ENCODE results near the gene RELT. TPM values are rescaled to one million over a fixed set of nuclear protein-coding genes. Genes with fewer than 3 reads are reported as not detected.
A peak's percentile ranks its signal among the peaks of the same experiment; 100 is the strongest.
"Not testable (repeated sequence)": the region's sequence is repeated elsewhere in the genome, so short reads cannot be mapped to it uniquely, and the experiment has no call there.

The RELT gene
- total and polyA plus RNA-seq, 2 donors (not counting 1 experiment from before 2014, with no cell fraction given) = 0.33 to 0.70 TPM

DNA sequence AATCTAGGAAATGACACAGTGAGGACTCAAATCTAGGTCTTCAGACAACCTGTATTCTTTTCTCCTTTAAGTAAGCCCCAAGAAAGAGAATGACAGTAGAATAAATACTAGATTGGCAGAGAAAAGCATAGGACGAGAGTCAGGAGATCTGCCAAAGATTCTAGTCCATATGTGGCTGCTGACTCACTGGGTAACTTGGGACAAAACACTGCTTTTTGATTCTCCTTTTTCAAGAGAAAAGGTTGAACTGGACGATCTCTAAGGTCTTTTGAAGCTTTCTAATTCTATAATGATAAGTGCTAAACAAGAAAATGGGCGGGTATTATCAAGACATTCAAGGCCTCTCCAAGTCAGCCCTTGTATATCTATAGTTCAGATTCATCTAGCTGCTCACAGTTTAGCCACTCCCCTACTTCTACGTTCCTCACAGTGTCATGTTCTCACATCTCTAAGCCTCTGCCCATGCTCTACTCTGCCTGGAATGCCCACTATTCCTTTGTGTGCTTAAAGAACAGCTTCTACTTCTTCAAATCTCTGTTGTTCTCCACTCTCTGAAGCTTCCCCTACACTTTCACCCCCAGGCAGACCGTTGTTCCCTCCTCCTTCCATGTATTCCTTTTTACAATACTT lies 53.0 kb downstream of the RELT start:
- Histone ChIP-seq H3K4me1 (ENCODE audit: control insufficient read depth, extremely low read depth, insufficient read depth, low read length) (peaks cover 2% of the 10 kb centered on the region), H3K9me3 (ENCODE audit: control insufficient read depth, insufficient read depth, low read depth, low read length) (no peaks in the 10 kb centered on the region), H3K4me3 (replicated peaks in 1 of 4; ENCODE audit: control extremely low read depth in 1 of 4, insufficient read depth in 1 of 4, low read depth in 3 of 4, low read length in 4 of 4) (no peak overlapping the region), H3K9ac (ENCODE audit: insufficient read depth, low read length) (no peak overlapping the region), H3K79me2 (ENCODE audit: control insufficient read depth, insufficient read depth, low read length) (no peaks in the 10 kb centered on the region), H2AFZ (ENCODE audit: low read length) (no peak overlapping the region), H4K20me1 (ENCODE audit: control insufficient read depth, extremely low read depth, insufficient read depth, low read length) (no peaks in the 10 kb centered on the region), H3K27me3 (ENCODE audit: control insufficient read depth, insufficient read depth, low read length) (no peaks in the 10 kb centered on the region), H3K4me2 (ENCODE audit: extremely low read depth, insufficient read depth, low read length) (no peak overlapping the region), H3K36me3 (ENCODE audit: control insufficient read depth, insufficient read depth, low read length) (no peaks in the 10 kb centered on the region), H3K27ac (ENCODE audit: insufficient read depth, low read length) (no peak overlapping the region)
- TF ChIP-seq, protein P1, sequence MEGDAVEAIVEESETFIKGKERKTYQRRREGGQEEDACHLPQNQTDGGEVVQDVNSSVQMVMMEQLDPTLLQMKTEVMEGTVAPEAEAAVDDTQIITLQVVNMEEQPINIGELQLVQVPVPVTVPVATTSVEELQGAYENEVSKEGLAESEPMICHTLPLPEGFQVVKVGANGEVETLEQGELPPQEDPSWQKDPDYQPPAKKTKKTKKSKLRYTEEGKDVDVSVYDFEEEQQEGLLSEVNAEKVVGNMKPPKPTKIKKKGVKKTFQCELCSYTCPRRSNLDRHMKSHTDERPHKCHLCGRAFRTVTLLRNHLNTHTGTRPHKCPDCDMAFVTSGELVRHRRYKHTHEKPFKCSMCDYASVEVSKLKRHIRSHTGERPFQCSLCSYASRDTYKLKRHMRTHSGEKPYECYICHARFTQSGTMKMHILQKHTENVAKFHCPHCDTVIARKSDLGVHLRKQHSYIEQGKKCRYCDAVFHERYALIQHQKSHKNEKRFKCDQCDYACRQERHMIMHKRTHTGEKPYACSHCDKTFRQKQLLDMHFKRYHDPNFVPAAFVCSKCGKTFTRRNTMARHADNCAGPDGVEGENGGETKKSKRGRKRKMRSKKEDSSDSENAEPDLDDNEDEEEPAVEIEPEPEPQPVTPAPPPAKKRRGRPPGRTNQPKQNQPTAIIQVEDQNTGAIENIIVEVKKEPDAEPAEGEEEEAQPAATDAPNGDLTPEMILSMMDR (conservative IDR thresholded peaks at IDR 0.05 in 1 of 2, IDR thresholded peaks at IDR 0.05 in 1 of 2; ENCODE audit: low read depth in 1 of 2, low read length in 2 of 2) = no peak
- no peak for TF ChIP-seq EZH2 (IDR thresholded peaks at IDR 0.05; ENCODE audit: low read length, missing control alignments)
- DNase-seq (ENCODE audit: low read depth in 2 of 2) = peak; percentile 70 to 77

DNA sequence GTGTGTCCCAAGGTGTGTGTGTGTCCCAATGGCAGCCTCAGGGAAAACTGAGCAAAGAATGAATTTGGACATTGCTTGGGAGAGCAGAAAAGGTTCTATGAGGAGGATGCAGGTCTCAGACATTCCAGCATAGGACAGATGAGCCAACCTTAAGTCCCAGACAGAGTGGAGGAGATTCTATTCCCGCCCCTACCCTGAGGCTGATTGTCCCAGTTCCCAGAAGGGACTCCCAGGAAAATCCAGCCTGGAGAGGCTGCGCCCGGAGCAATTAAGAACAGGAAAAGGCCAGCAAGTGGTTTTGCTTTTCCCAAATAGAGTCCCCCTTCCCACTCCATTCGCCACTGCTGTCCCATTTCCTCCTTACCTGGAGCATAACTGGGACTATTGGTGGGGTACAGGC lies 54.1 kb downstream of the RELT start:
- H3K9ac ChIP-seq (ENCODE audit: insufficient read depth, low read length) = no peak overlapping the region
- H3K27me3 ChIP-seq (ENCODE audit: control insufficient read depth, insufficient read depth, low read length) = no peaks in the 10 kb centered on the region
- H2AFZ ChIP-seq (ENCODE audit: low read length) = no peak overlapping the region
- H4K20me1 ChIP-seq (ENCODE audit: control insufficient read depth, extremely low read depth, insufficient read depth, low read length) = no peaks in the 10 kb centered on the region
- H3K36me3 ChIP-seq (ENCODE audit: control insufficient read depth, insufficient read depth, low read length) = no peaks in the 10 kb centered on the region
- H3K9me3 ChIP-seq (ENCODE audit: control insufficient read depth, insufficient read depth, low read depth, low read length) = no peaks in the 10 kb centered on the region
- H3K4me3 ChIP-seq (replicated peaks in 1 of 4; ENCODE audit: control extremely low read depth in 1 of 4, insufficient read depth in 1 of 4, low read depth in 3 of 4, low read length in 4 of 4) = no peak overlapping the region
- DNase-seq (ENCODE audit: low read depth in 2 of 2) = no peak
- H3K79me2 ChIP-seq (ENCODE audit: control insufficient read depth, insufficient read depth, low read length) = no peaks in the 10 kb centered on the region
- peaks cover 2% of the 10 kb centered on the region for H3K4me1 ChIP-seq (ENCODE audit: control insufficient read depth, extremely low read depth, insufficient read depth, low read length)
- no peak overlapping the region for H3K4me2 ChIP-seq (ENCODE audit: extremely low read depth, insufficient read depth, low read length)
- TF ChIP-seq, protein P1 (conservative IDR thresholded peaks at IDR 0.05 in 1 of 2, IDR thresholded peaks at IDR 0.05 in 1 of 2; ENCODE audit: low read depth in 1 of 2, low read length in 2 of 2) = no peak
- no peak for TF ChIP-seq EZH2 (IDR thresholded peaks at IDR 0.05; ENCODE audit: low read length, missing control alignments)
- no peak overlapping the region for H3K27ac ChIP-seq (ENCODE audit: insufficient read depth, low read length)

DNA sequence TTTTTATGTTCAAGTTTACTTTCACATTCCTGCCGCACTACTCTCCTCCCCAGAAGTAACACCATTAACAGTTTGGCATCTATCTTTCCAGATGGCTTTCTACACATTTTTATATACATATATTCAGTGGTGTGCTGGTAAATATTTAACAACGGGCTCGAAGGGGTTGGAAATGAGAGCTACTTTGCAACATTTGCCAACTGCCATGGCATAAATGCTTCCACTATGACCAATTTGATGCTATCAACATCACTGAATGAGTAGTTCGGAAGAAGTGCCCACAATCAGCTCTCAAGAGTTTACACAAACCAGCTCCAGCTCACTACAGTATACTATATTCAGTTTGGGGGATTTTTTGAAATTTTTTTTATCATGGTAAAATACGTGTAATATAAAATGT lies 55.2 kb downstream of the RELT start:
- Histone ChIP-seq H2AFZ (ENCODE audit: low read length) (no peak overlapping the region), H3K4me1 (ENCODE audit: control insufficient read depth, extremely low read depth, insufficient read depth, low read length) (peaks cover 2% of the 10 kb centered on the region), H3K27me3 (ENCODE audit: control insufficient read depth, insufficient read depth, low read length) (no peaks in the 10 kb centered on the region), H3K9me3 (ENCODE audit: control insufficient read depth, insufficient read depth, low read depth, low read length) (no peaks in the 10 kb centered on the region), H3K4me2 (ENCODE audit: extremely low read depth, insufficient read depth, low read length) (no peak overlapping the region), H3K27ac (ENCODE audit: insufficient read depth, low read length) (no peak overlapping the region), H3K4me3 (replicated peaks in 1 of 4; ENCODE audit: control extremely low read depth in 1 of 4, insufficient read depth in 1 of 4, low read depth in 3 of 4, low read length in 4 of 4) (no peak overlapping the region), H3K79me2 (ENCODE audit: control insufficient read depth, insufficient read depth, low read length) (no peaks in the 10 kb centered on the region), H4K20me1 (ENCODE audit: control insufficient read depth, extremely low read depth, insufficient read depth, low read length) (no peaks in the 10 kb centered on the region), H3K36me3 (ENCODE audit: control insufficient read depth, insufficient read depth, low read length) (no peaks in the 10 kb centered on the region), H3K9ac (ENCODE audit: insufficient read depth, low read length) (no peak overlapping the region)
- TF ChIP-seq, protein P1 (conservative IDR thresholded peaks at IDR 0.05 in 1 of 2, IDR thresholded peaks at IDR 0.05 in 1 of 2; ENCODE audit: low read depth in 1 of 2, low read length in 2 of 2) = no peak
- no peak for TF ChIP-seq EZH2 (IDR thresholded peaks at IDR 0.05; ENCODE audit: low read length, missing control alignments)
- DNase-seq (ENCODE audit: low read depth in 2 of 2) = no peak

DNA sequence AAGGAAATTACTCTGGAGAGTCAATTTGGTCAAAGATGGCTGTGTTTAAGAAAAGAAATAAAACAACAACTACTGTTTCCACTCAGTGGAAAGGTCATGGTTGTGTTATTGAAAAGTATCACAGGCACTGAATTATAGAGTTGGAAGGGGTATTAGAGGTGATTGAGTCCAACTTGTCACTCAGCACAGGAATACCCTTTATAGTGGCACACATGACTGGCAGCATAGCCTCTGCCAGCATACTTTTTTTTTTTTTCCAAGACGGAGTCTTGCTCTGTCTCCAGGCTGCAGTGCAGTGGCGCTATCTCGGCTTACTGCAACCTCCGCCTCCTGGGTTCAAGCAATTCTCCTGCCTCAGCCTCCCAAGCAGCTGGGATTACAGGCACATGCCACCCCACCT lies 60.7 kb downstream of the RELT start:
- not testable (repeated sequence) for H4K20me1 ChIP-seq (ENCODE audit: control insufficient read depth, extremely low read depth, insufficient read depth, low read length); H3K4me1 ChIP-seq (ENCODE audit: control insufficient read depth, extremely low read depth, insufficient read depth, low read length); H3K9me3 ChIP-seq (ENCODE audit: control insufficient read depth, insufficient read depth, low read depth, low read length); H3K4me3 ChIP-seq (replicated peaks in 1 of 4; ENCODE audit: control extremely low read depth in 1 of 4, insufficient read depth in 1 of 4, low read depth in 3 of 4, low read length in 4 of 4); H3K9ac ChIP-seq (ENCODE audit: insufficient read depth, low read length); H3K4me2 ChIP-seq (ENCODE audit: extremely low read depth, insufficient read depth, low read length); H2AFZ ChIP-seq (ENCODE audit: low read length); H3K79me2 ChIP-seq (ENCODE audit: control insufficient read depth, insufficient read depth, low read length); H3K27ac ChIP-seq (ENCODE audit: insufficient read depth, low read length); DNase-seq (ENCODE audit: low read depth in 2 of 2); H3K27me3 ChIP-seq (ENCODE audit: control insufficient read depth, insufficient read depth, low read length); H3K36me3 ChIP-seq (ENCODE audit: control insufficient read depth, insufficient read depth, low read length)
